ENCODE results near the gene TMEM52.

DNA sequence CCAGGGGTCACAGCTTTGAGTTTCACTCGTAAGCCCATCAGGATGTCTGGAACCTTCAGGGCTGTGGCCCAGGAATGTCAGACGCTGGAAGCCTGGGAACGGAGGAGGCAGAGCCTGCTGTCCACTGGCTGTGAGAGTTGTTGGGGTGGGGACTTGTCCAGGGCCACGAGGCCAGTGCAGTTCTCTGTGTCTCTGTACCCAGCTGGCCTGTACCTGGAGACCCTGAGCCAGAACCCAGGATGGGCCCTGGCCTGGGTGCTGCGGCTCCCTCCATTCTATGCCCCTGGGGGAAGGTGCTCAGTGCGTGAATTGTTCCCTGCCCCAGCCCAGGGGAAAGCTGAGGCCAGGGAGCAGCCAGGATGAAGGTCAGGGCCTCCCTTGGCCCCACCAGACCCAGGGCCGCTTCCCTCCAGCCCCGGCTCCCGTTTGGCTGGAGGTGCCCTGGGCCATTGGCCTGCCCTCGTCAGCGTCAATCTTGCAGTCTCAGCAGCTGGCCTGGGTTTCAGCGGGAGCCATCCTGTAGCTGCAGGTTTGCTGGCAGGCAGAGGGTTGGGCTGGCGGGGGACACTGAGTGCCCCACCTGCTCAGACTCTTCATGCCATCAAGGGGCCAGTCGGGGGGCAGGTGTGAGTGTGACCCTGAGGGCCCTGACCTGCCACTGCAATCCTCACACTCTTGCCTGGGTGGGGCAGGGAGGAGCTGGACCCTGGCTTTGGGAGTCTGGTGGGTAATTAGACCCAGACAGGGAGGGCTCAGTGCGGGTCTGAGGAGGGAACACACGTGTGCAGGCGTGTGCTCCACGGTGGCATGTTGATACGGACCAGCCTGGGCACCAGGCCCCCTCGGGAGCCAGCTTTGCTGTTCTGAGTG is 4.7 kb downstream of the TMEM52 start:
- TF ChIP-seq, protein P1, sequence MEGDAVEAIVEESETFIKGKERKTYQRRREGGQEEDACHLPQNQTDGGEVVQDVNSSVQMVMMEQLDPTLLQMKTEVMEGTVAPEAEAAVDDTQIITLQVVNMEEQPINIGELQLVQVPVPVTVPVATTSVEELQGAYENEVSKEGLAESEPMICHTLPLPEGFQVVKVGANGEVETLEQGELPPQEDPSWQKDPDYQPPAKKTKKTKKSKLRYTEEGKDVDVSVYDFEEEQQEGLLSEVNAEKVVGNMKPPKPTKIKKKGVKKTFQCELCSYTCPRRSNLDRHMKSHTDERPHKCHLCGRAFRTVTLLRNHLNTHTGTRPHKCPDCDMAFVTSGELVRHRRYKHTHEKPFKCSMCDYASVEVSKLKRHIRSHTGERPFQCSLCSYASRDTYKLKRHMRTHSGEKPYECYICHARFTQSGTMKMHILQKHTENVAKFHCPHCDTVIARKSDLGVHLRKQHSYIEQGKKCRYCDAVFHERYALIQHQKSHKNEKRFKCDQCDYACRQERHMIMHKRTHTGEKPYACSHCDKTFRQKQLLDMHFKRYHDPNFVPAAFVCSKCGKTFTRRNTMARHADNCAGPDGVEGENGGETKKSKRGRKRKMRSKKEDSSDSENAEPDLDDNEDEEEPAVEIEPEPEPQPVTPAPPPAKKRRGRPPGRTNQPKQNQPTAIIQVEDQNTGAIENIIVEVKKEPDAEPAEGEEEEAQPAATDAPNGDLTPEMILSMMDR (IDR thresholded peaks at IDR 0.05), result no peak
- no peak for TF ChIP-seq POLR2A (IDR thresholded peaks at IDR 0.05)
